HCT116 (cell line): Measurements from ENCODE around the gene GLRB.

Experiments
- CEBPB ChIP-seq: IDR thresholded peaks from 2 replicates; pipeline ENCODE4 v1.6.1; 2012; ENCODE audit warnings: low read depth
- CTCF ChIP-seq, 3 experiments: fragments of 200-600 bp in 1 of 3; sonication (generic) in 1 of 3; IDR thresholded peaks in 2 of 3; conservative IDR thresholded peaks in 1 of 3; 2 replicates each; pipeline ENCODE4 v1.5.1; 2012 to 2017; ENCODE audit warnings: low read depth in 2 of 3, low read length in 2 of 3, antibody characterized with exemption in 1 of 3, borderline replicate concordance in 1 of 3, control low read depth in 1 of 3, mild to moderate bottlenecking in 1 of 3, mixed read lengths in 1 of 3, mixed run types in 1 of 3, moderate library complexity in 1 of 3; ENCODE audit not compliant: insufficient read depth in 1 of 3
- EGR1 ChIP-seq: IDR thresholded peaks from 2 replicates; pipeline ENCODE4 v1.6.1; 2012; ENCODE audit warnings: low read depth
- EZH2phosphoT487 ChIP-seq: fragments of 200-600 bp; IDR thresholded peaks from 2 replicates; pipeline ENCODE4 v1.6.1; 2018; ENCODE audit warnings: antibody characterized with exemption, borderline replicate concordance
- JUND ChIP-seq: IDR thresholded peaks from 2 replicates; pipeline ENCODE4 v1.6.1; 2012
- POLR2A ChIP-seq: IDR thresholded peaks from 2 replicates; pipeline ENCODE4 v1.7.0; 2011; ENCODE audit warnings: borderline replicate concordance; ENCODE audit not compliant: insufficient read depth, insufficient read length; ENCODE audit errors: extremely low read depth
- RAD21 ChIP-seq: IDR thresholded peaks from 2 replicates; pipeline ENCODE4 v1.6.1; 2012; ENCODE audit warnings: low read depth, mild to moderate bottlenecking
- SRF ChIP-seq: IDR thresholded peaks from 2 replicates; pipeline ENCODE4 v1.6.1; 2012; ENCODE audit warnings: low read depth
- TCF7L2 ChIP-seq: IDR thresholded peaks from 2 replicates; pipeline ENCODE4 v1.7.0; 2011; ENCODE audit warnings: borderline replicate concordance, inconsistent platforms; ENCODE audit not compliant: insufficient read depth, insufficient read length; ENCODE audit errors: extremely low read depth
- TF ChIP-seq, protein P1 (sequence below): IDR thresholded peaks from 2 replicates; pipeline ENCODE4 v1.6.1; 2012

DNA sequence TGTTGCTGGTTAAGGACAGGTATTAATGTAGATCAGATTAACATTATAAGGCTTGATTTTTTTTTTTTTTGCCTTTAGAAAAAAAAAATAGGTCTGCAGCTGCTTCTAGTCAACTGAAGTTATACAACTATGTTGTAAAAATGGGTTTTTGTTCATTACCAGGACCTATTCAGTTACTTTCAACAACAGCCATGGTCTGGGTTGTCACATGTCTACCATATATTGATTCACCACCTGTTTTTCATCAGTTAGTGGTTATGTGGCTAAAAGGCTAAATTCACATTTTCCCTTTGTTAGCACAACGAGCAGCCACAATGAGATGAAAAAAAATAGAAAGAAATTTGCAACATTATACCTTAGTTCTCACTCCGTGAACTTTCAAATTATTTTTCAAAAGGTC lies 45.5 kb downstream of the GLRB start:
- no peak for TF ChIP-seq JUND
- no peak for TF ChIP-seq EZH2phosphoT487
- TF ChIP-seq POLR2A, result no peak
- no peak for TF ChIP-seq TCF7L2
- TF ChIP-seq CTCF (IDR thresholded peaks at IDR 0.05 in 2 of 3, conservative IDR thresholded peaks at IDR 0.05 in 1 of 3; ENCODE audit: borderline replicate concordance in 1 of 3, insufficient read depth in 1 of 3, low read depth in 2 of 3, low read length in 2 of 3), result no peak
- TF ChIP-seq SRF, result no peak
- no peak for TF ChIP-seq RAD21
- TF ChIP-seq, protein P1, sequence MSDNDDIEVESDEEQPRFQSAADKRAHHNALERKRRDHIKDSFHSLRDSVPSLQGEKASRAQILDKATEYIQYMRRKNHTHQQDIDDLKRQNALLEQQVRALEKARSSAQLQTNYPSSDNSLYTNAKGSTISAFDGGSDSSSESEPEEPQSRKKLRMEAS, result no peak
- no peak for TF ChIP-seq CEBPB
- TF ChIP-seq EGR1, result no peak
